ENCODE data around the gene HOATZ.
A peak's percentile ranks its signal among the peaks of the same experiment; 100 is the strongest.

The HOATZ gene

GRCh38 chr11:111522426-111522825, 7.8 kb downstream of the HOATZ start:
- DNase-seq (ENCODE audit: low spot score): no peak

GRCh38 chr11:111523343-111523742, 8.8 kb downstream of the HOATZ start:
- DNase-seq (ENCODE audit: low spot score): no peak

- DNase-seq (ENCODE audit: low spot score): no peak
Measured at GRCh38 chr11:111524056-111524455, 9.5 kb downstream of the HOATZ start.

- no peak for DNase-seq (ENCODE audit: low spot score)
Measured at GRCh38 chr11:111525456-111525855, 10.9 kb downstream of the HOATZ start.

- DNase-seq (ENCODE audit: low spot score): peak; percentile 57
Measured at GRCh38 chr11:111526501-111526900, 11.9 kb downstream of the HOATZ start.

GRCh38 chr11:111527279-111527678, 12.7 kb downstream of the HOATZ start:
- DNase-seq (ENCODE audit: low spot score): no peak

- no peak for DNase-seq (ENCODE audit: low spot score)
Measured at GRCh38 chr11:111528557-111528956, 14.0 kb downstream of the HOATZ start.

- DNase-seq (ENCODE audit: low spot score): no peak
Measured at GRCh38 chr11:111530091-111530490, 15.5 kb downstream of the HOATZ start.

GRCh38 chr11:111531136-111531535, 16.6 kb downstream of the HOATZ start:
- DNase-seq (ENCODE audit: low spot score): no peak

GRCh38 chr11:111531687-111532364, 17.2 kb downstream of the HOATZ start:
- DNase-seq (ENCODE audit: low spot score): peak; percentile 80

- no peak for DNase-seq (ENCODE audit: low spot score)
Measured at GRCh38 chr11:111532365-111532709, 17.8 kb downstream of the HOATZ start.

- DNase-seq (ENCODE audit: low spot score): no peak
Measured at GRCh38 chr11:111535281-111535680, 20.7 kb downstream of the HOATZ start.

GRCh38 chr11:111537336-111537860, 22.8 kb downstream of the HOATZ start:
- DNase-seq (ENCODE audit: low spot score): no peak

GRCh38 chr11:111538407-111539114, 24.0 kb downstream of the HOATZ start:
- no peak for DNase-seq (ENCODE audit: low spot score)

GRCh38 chr11:111539426-111540113, 25.0 kb downstream of the HOATZ start:
- no peak for DNase-seq (ENCODE audit: low spot score)

GRCh38 chr11:111540114-111540936, 25.7 kb downstream of the HOATZ start, which contains the start of gene LAYN:
Gene LAYN (plus strand): TSS chr11:111540720. CDS start chr11:111540844, 124 bp downstream.
- DNase-seq (ENCODE audit: low spot score): peak; percentile 90

GRCh38 chr11:111540937-111541253, 26.3 kb downstream of the HOATZ start:
- peak; percentile 37 for DNase-seq (ENCODE audit: low spot score)

- DNase-seq (ENCODE audit: low spot score): peak; percentile 71
Measured at GRCh38 chr11:111541254-111542061, 26.9 kb downstream of the HOATZ start.

- DNase-seq (ENCODE audit: low spot score): no peak
Measured at GRCh38 chr11:111542606-111543275, 28.2 kb downstream of the HOATZ start.

GRCh38 chr11:111548525-111548924, 33.9 kb downstream of the HOATZ start:
- DNase-seq (ENCODE audit: low spot score): no peak

Data from AG08396 (cell line).